Erythroblast (primary cell): ENCODE results near the gene CUEDC2.

Experiments used
- GATA1 ChIP-seq: IDR thresholded peaks from 2 replicates; pipeline ENCODE4 v1.6.1; 2011; ENCODE audit warnings: low read depth, mild to moderate bottlenecking, control low read depth, low read length, moderate library complexity
- POLR2A ChIP-seq: IDR thresholded peaks from 2 replicates; pipeline ENCODE4 v1.6.1; 2011; ENCODE audit warnings: mild to moderate bottlenecking, low read length

GRCh38 chr10:102394801-102395399 lies 37.5 kb downstream of the CUEDC2 start:
- TF ChIP-seq POLR2A (no peak), GATA1 (no peak)
